Tibial artery (tissue), 4 donors: Measurements from ENCODE around the gene OGT.
"Not testable (repeated sequence)": the region's sequence is repeated elsewhere in the genome, so short reads cannot be mapped to it uniquely, and the experiment has no call there.

Experiments used
- DNase-seq, 2 donors: peaks; one replicate each; pipeline ENCODE4 v3.0.0-alpha.2; 2019
- H3K27ac ChIP-seq, 2 donors: fragments of 200-600 bp; sonication (generic) in 1 of 2; 1 replicate in 1 of 2; 2 replicates in 1 of 2; pipeline ENCODE4 v1.5.1; 2018 to 2019; ENCODE audit warnings: mild to moderate bottlenecking in 1 of 2
- H3K27me3 ChIP-seq, 2 donors: fragments of 200-600 bp; sonication (generic) in 1 of 2; one replicate each; pipeline versions ENCODE4 v1.5.1 to v1.6.0; 2016 to 2019
- H3K36me3 ChIP-seq, 3 donors: fragments of 200-600 bp; sonication (generic) in 2 of 3; one replicate each; pipeline ENCODE4 v1.5.1; 2016 to 2019; ENCODE audit warnings: mild to moderate bottlenecking in 2 of 3
- H3K4me1 ChIP-seq, 4 donors: fragments of 200-600 bp; sonication (generic) in 2 of 4; 1 replicate in 3 of 4; 2 replicates in 1 of 4; pipeline ENCODE4 v1.5.1; 2016 to 2019
- H3K4me3 ChIP-seq, 2 donors: fragments of 200-600 bp; sonication (generic) in 1 of 2; 1 replicate in 1 of 2; 2 replicates in 1 of 2; pipeline ENCODE4 v1.5.1; 2018 to 2019; ENCODE audit warnings: mild to moderate bottlenecking in 2 of 2
- H3K9me3 ChIP-seq, 3 donors: fragments of 200-600 bp; sonication (generic) in 1 of 3; one replicate each; pipeline ENCODE4 v1.5.1; 2016 to 2019
- intact Hi-C: fragments of 100-400 bp; cut with DNase I; formaldehyde crosslinking; loops from one replicate; pipeline ENCODE4 v1.15.0; 2023; ENCODE audit warnings: low total_unique reads
- TF ChIP-seq, protein P1 (sequence below), 2 experiments: fragments of 200-600 bp in 1 of 2; fragments of 450-650 bp in 1 of 2; IDR thresholded peaks; one replicate each; pipeline ENCODE4 v1.5.1; 2017 to 2019; ENCODE audit warnings: antibody characterized with exemption in 2 of 2, mild to moderate bottlenecking in 1 of 2, moderate library complexity in 1 of 2

Gene OGT

DNA sequence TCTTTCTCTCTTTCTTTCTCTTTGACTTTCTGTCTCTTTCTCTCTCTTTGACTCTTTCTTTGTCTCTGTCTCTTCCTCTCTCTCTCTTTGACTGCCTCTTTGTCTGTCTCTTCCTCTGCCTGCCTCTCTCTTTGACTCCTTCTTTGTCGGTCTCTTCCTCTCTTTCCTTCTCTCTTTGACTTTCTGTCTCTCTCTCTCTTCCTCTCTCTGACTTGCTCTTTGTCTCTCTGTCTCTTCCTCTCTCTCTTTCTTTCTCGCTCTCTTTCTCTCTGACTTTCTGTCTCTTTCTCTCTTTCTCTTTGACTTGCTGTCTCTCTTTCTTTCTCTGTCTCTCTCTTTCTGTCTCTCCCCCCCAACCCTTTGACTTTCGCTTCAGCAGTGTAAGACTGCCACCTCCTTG, 36.4 kb upstream of the OGT start:
- intact Hi-C loops = no loop called here
- H3K9me3 ChIP-seq = no peaks in the 10 kb centered on the region
- TF ChIP-seq, protein P1, sequence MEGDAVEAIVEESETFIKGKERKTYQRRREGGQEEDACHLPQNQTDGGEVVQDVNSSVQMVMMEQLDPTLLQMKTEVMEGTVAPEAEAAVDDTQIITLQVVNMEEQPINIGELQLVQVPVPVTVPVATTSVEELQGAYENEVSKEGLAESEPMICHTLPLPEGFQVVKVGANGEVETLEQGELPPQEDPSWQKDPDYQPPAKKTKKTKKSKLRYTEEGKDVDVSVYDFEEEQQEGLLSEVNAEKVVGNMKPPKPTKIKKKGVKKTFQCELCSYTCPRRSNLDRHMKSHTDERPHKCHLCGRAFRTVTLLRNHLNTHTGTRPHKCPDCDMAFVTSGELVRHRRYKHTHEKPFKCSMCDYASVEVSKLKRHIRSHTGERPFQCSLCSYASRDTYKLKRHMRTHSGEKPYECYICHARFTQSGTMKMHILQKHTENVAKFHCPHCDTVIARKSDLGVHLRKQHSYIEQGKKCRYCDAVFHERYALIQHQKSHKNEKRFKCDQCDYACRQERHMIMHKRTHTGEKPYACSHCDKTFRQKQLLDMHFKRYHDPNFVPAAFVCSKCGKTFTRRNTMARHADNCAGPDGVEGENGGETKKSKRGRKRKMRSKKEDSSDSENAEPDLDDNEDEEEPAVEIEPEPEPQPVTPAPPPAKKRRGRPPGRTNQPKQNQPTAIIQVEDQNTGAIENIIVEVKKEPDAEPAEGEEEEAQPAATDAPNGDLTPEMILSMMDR (IDR thresholded peaks at IDR 0.05) = no peak
- no peaks in the 10 kb centered on the region for H3K4me1 ChIP-seq
- H3K27me3 ChIP-seq = no peaks in the 10 kb centered on the region
- no peaks in the 10 kb centered on the region for H3K36me3 ChIP-seq
- H3K27ac ChIP-seq = no peak overlapping the region
- DNase-seq = no peak
- H3K4me3 ChIP-seq = no peak overlapping the region

DNA sequence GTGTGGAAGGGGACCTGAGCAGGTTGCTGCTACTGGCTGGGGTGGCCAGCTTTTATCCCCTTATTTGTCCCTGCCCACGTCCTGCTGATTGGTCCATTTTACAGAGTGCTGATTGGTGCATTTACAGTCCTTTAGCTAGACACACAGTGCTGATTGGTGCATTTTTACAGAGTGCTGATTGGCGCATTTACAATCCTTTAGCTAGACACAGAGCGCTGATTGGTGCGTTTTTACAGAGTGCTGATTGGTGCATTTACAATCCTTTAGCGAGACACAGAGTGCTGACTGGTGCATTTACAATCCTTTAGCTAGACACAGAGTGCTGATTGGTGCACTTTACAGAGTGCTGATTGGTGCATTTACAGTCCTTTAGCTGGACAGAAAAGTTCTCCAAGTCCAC, 30.8 kb upstream of the OGT start:
- H3K27me3 ChIP-seq, H3K9me3 ChIP-seq, intact Hi-C loops: not testable (repeated sequence)

DNA sequence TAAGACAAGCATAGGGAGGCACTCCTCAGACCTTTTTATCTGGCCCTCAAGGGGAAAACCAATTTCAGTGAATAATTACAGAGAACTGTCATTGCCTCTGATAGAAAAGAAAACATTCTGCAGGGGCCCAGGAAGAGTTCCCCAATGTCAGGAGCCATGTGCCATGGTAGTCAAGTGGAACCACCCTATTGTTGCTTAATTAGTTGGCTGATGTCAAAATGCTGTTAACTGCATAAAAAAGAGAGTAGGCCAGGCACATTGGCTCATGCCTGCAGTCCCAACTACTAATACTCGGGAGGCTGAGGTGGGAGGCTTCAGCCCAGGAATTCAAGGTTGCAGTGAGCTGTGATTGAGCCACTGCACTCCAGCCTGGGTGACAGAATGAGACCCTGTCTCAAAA, 28.6 kb upstream of the OGT start:
- no peaks in the 10 kb centered on the region for H3K27me3 ChIP-seq
- no peaks in the 10 kb centered on the region for H3K36me3 ChIP-seq
- no peak for DNase-seq
- intact Hi-C loops = no loop called here
- no peak overlapping the region for H3K27ac ChIP-seq
- H3K4me3 ChIP-seq = no peak overlapping the region
- no peaks in the 10 kb centered on the region for H3K9me3 ChIP-seq
- H3K4me1 ChIP-seq = no peaks in the 10 kb centered on the region
- TF ChIP-seq, protein P1 (IDR thresholded peaks at IDR 0.05) = no peak

More for the DNA sequence above, 30.8 kb upstream of the OGT start:
- DNase-seq, H3K36me3 ChIP-seq, H3K4me1 ChIP-seq, H3K4me3 ChIP-seq, H3K27ac ChIP-seq: not testable (repeated sequence)

DNA sequence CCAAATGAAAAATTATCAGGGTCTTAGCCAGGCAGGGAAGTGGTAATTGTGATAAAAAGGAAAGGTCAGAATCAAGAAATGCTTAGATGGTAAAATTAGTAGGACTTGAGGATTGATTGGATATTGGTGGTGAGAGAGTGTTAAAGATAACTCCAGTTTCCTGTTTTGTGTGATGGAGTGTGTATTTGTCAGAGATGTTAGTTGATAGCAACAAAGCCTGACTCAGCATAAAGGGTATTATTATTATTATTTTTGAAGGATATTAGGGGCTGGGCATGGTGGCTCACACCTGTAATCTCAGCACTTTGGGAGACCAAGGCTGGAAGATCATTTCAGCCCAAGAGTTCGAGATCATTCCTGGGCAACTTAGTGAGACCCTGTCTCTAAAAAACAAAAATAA, 23.6 kb upstream of the OGT start:
- DNase-seq = no peak
- H3K36me3 ChIP-seq = no peaks in the 10 kb centered on the region
- intact Hi-C loops = no loop called here
- H3K4me1 ChIP-seq = no peaks in the 10 kb centered on the region
- H3K27ac ChIP-seq = no peak overlapping the region
- TF ChIP-seq, protein P1 (IDR thresholded peaks at IDR 0.05) = no peak
- H3K27me3 ChIP-seq = no peaks in the 10 kb centered on the region
- no peaks in the 10 kb centered on the region for H3K9me3 ChIP-seq
- H3K4me3 ChIP-seq = no peak overlapping the region

DNA sequence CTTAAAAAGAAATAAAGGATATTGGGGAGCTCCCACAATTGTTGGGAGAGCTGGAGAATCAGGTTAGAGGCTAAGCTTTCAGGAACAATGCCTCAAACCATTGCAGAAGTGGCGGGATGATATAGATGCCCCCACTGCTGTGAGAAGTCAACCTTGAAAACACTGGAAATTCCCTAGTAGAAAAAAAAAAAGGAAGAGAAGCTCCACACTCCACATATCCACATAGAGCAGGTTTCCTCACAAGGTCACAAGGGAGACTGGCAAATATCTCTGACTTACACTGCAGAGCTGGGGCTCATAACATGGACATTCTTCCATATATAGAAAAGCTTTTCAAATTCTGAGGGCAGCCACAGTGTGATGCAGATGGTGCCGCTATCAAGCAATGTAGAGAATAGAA, 22.7 kb upstream of the OGT start:
- H3K36me3 ChIP-seq = no peaks in the 10 kb centered on the region
- intact Hi-C loops = no loop called here
- TF ChIP-seq, protein P1 (IDR thresholded peaks at IDR 0.05) = no peak
- DNase-seq = no peak
- no peaks in the 10 kb centered on the region for H3K4me1 ChIP-seq
- no peaks in the 10 kb centered on the region for H3K9me3 ChIP-seq
- no peak overlapping the region for H3K4me3 ChIP-seq
- no peak overlapping the region for H3K27ac ChIP-seq
- no peaks in the 10 kb centered on the region for H3K27me3 ChIP-seq

DNA sequence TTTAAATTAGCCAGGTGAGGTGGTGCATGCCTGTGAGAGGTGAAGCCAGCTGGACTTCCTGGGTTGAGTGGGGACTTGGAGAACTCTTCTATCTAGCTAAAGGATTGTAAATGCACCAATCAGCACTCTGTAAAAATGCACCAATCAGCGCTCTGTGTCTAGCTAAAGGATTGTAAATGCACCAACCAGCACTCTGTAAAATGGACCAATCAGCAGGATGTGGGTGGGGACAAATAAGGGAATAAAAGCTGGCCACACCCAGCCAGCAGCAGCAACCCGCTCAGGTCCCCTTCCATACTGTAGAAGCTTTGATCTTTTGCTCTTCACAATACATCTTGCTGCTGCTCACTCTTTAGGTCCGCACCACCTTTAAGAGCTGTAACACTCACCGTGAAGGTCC, 19.2 kb upstream of the OGT start:
- intact Hi-C loops, H3K4me3 ChIP-seq: not testable (repeated sequence)

DNA sequence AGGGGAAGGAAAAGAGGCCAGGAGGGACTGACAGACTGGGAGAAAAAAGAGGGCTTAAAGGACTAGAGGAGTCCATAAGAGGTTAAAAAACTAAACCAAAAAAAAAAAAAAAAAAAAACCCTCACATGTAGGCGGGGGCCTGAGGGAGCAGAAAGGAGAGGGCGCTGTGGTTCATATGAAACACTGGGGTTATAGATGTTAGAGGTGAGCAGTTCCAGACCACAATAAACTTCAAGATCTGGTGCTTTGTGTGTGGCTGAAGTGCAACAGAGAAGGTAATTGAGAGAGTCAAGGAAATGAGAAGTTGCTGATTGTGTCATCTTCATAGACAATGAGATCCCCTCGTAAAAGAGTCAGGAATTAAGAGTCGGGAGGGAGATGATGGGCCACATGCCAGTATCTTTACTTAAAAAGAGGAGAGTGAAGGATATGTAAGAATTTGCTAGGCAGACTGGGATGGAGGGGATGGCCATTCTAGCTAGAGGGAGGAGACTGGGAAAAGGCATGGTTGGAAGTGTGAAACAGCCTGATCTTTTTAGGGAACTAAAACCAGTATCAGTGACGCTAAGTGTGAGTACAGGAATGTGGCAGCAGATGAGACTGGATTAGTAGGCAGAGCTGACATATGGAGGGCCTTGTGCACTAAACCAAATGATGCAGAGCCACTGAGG, 18.4 kb upstream of the OGT start:
- Histone ChIP-seq H3K4me3 (no peak overlapping the region), H3K27me3 (no peaks in the 10 kb centered on the region)
- DNase-seq = no peak

More for the DNA sequence above, 19.2 kb upstream of the OGT start:
- not testable (repeated sequence) for H3K27me3 ChIP-seq, DNase-seq, H3K9me3 ChIP-seq, H3K27ac ChIP-seq, H3K36me3 ChIP-seq, H3K4me1 ChIP-seq

More for the DNA sequence above, 18.4 kb upstream of the OGT start:
- Histone ChIP-seq H3K36me3 (no peaks in the 10 kb centered on the region), H3K4me1 (no peaks in the 10 kb centered on the region), H3K27ac (no peak overlapping the region), H3K9me3 (peaks cover 0 to 9% (median 5%) of the 10 kb centered on the region in 3 donors)
- TF ChIP-seq, protein P1 (IDR thresholded peaks at IDR 0.05) = no peak
- intact Hi-C loops = no loop called here
